ENCODE measurements around the gene MSMB.
"Not testable (repeated sequence)": the region's sequence is repeated elsewhere in the genome, so short reads cannot be mapped to it uniquely, and the experiment has no call there.

MSMB gene

DNA sequence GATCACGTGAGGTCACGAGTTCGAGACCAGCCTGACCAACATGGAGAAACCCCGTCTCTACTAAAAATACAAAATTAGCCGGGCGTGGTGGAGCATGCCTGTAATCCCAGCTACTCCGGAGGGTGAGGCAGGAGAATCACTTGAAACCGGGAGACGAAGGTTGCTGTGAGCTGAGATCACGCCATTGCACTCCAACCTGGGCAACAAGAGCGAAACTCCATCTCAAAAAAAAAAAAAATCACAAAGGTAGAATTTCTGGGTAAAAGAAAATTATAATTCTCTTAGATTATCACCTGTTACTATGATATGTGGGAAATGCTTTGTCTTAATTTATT, 3.4 kb upstream of the MSMB start:
- not testable (repeated sequence) for H3K27me3 ChIP-seq (ENCODE audit: low read depth, low read length); H3K9me3 ChIP-seq (ENCODE audit: control insufficient read depth in 1 of 2, low read length in 2 of 2); H3K27ac ChIP-seq (ENCODE audit: low read length); H3K36me3 ChIP-seq (ENCODE audit: control insufficient read depth in 1 of 2, insufficient read depth in 2 of 2, low read length in 2 of 2); H3K4me1 ChIP-seq (ENCODE audit: control insufficient read depth in 1 of 2, insufficient read depth in 2 of 2, low read length in 2 of 2); H3K4me3 ChIP-seq (ENCODE audit: low read depth in 1 of 2, low read length in 2 of 2)

DNA sequence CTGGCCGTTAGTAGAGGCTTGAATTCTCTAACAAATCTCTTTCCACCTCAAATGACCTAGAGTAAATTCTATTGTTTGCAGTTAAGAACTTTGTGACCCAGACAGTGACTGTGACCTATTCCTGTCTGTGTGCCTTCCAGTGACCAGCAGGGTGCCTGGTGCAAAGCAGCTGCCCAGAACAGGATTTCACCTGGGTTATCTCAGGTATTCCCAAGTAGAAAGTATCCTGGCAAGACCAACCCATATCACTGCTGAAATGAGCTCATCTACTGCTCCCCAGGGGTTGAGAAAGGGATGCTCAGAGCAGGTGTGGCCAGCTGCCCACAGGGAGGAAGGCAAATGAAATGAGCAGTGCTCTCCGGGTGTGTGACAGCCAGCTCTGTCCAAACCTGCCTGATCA, 2.1 kb upstream of the MSMB start:
- Histone ChIP-seq H3K9me3 (ENCODE audit: control insufficient read depth in 1 of 2, low read length in 2 of 2) (no peaks in the 10 kb centered on the region), H3K27me3 (ENCODE audit: low read depth, low read length) (no peaks in the 10 kb centered on the region), H3K4me1 (ENCODE audit: control insufficient read depth in 1 of 2, insufficient read depth in 2 of 2, low read length in 2 of 2) (no peaks in the 10 kb centered on the region), H3K36me3 (ENCODE audit: control insufficient read depth in 1 of 2, insufficient read depth in 2 of 2, low read length in 2 of 2) (no peaks in the 10 kb centered on the region), H3K27ac (ENCODE audit: low read length) (no peak overlapping the region), H3K4me3 (ENCODE audit: low read depth in 1 of 2, low read length in 2 of 2) (no peak overlapping the region)

DNA sequence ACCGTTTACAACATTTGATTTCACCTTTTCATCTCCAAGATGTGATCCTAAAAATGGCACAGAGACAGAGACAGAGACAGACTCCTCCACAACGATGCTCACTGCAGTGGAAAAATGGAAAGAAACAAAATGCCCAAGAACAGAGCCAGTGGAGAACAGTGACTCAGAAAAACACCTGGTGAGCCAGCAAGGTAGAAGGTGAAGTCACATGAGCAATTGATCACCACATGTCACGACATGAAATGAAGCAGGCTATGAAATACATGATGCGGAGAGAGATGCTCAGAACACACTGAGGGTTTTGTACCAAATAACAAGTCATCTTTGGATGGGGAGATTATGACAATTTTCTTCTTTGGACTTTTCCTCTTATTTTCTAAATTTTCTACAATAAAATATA, 3.5 kb downstream of the MSMB start:
- no peak overlapping the region for H3K4me3 ChIP-seq (ENCODE audit: low read depth in 1 of 2, low read length in 2 of 2)
- no peaks in the 10 kb centered on the region for H3K36me3 ChIP-seq (ENCODE audit: control insufficient read depth in 1 of 2, insufficient read depth in 2 of 2, low read length in 2 of 2)
- no peaks in the 10 kb centered on the region for H3K9me3 ChIP-seq (ENCODE audit: control insufficient read depth in 1 of 2, low read length in 2 of 2)
- H3K4me1 ChIP-seq (ENCODE audit: control insufficient read depth in 1 of 2, insufficient read depth in 2 of 2, low read length in 2 of 2) = no peaks in the 10 kb centered on the region
- no peak overlapping the region for H3K27ac ChIP-seq (ENCODE audit: low read length)
- no peaks in the 10 kb centered on the region for H3K27me3 ChIP-seq (ENCODE audit: low read depth, low read length)

DNA sequence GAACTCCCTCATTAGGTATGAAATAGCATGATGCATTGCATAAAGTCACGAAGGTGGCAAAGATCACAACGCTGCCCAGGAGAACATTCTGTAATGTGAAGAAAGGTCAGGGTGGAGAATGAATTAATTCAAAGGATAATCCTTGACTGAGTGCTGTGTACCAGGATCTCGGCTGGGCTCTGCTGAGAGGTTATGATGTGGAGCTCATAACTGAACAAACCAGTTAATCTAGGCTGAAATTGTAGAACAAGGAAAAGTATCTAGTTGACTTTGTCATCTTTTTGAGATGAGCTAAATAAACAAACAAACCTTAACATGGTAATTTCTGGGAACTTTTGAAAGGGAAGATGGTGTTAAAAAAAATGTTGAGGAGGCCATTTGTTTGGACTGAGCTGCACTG, 6.1 kb downstream of the MSMB start:
- no peaks in the 10 kb centered on the region for H3K9me3 ChIP-seq (ENCODE audit: control insufficient read depth in 1 of 2, low read length in 2 of 2)
- H3K27ac ChIP-seq (ENCODE audit: low read length) = no peak overlapping the region
- no peaks in the 10 kb centered on the region for H3K4me1 ChIP-seq (ENCODE audit: control insufficient read depth in 1 of 2, insufficient read depth in 2 of 2, low read length in 2 of 2)
- no peaks in the 10 kb centered on the region for H3K27me3 ChIP-seq (ENCODE audit: low read depth, low read length)
- H3K36me3 ChIP-seq (ENCODE audit: control insufficient read depth in 1 of 2, insufficient read depth in 2 of 2, low read length in 2 of 2) = no peaks in the 10 kb centered on the region
- no peak overlapping the region for H3K4me3 ChIP-seq (ENCODE audit: low read depth in 1 of 2, low read length in 2 of 2)

DNA sequence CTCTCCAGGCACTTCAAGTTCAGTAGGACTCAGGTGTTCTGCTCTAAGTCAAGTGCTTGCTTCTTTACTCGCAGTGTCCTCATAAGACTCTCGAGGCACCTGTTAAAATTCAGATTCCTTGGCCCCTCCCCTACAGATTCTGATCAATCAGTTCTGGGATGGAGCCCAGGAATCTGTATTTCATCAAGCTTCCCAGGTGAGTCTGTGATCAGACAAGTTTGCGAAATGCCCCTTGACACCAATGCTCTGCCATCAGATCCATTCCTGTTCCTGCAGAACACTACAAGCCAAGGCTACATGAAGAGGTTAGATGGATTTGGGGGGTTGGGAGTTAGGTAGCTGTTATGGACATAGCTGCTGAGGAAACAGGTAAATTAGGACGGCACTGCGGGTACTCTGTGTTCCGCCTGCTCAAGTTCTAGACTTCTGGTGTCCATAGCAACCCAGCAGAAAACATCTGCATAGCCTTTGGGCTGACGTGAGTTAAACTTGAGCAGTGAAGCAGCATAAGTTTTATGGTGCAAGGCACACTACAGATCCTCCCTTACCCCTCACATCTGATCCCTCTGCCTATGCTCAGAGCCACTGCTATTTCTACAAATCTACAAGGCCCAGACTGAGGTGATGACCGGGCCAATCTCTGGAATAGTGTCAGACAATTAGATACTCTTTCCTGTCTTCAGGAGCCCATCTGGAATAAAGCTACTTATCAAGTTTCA, 8.8 kb downstream of the MSMB start:
- Histone ChIP-seq H3K4me3 (ENCODE audit: low read depth in 1 of 2, low read length in 2 of 2) (no peak overlapping the region), H3K27ac (ENCODE audit: low read length) (no peak overlapping the region), H3K27me3 (ENCODE audit: low read depth, low read length) (no peaks in the 10 kb centered on the region), H3K4me1 (ENCODE audit: control insufficient read depth in 1 of 2, insufficient read depth in 2 of 2, low read length in 2 of 2) (no peaks in the 10 kb centered on the region), H3K9me3 (ENCODE audit: control insufficient read depth in 1 of 2, low read length in 2 of 2) (no peaks in the 10 kb centered on the region), H3K36me3 (ENCODE audit: control insufficient read depth in 1 of 2, insufficient read depth in 2 of 2, low read length in 2 of 2) (no peaks in the 10 kb centered on the region)

DNA sequence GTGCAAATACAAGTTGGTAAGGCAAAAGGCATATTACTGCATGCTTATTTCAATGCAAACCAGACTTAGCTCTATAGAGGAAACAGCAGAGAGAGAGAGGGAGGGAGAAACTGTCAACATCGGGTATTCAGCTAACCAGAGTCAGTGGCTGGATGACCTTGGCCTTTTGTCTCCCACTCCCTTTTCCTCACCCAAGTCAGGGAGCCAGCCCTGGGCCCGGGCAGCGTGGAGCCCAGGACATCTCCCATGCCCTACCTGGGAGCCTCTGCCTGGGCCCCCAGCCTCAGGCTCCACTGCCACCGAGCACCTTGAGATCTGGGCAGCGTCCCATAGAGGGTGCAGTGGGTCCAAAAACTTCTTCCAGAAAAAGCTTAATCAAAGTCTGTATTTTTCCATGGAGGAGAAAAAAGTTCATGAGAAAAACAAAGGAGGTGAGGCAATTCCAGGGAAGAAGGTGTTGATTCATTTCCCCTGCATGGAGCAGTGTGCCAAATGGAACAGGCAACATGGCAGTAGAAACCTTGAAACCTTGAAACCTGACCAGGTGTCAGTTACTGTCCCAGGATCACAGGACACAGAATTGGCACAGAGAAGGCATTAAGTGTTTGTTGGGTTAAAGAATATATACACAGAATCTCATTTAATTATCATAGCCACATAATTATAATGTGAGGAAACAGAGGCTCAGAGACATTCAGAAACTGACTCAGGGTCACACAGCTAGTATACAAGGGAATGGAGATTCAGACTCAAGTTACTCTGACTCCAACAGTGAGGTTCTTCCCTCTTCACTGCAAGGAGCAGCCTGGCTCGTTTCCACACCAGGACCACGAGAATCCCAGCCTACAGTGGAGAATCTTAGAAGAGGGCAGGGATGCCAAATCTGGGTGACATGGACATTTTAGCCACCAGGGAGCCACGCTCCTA, 9.9 kb downstream of the MSMB start:
- no peaks in the 10 kb centered on the region for H3K36me3 ChIP-seq (ENCODE audit: control insufficient read depth in 1 of 2, insufficient read depth in 2 of 2, low read length in 2 of 2)
- no peaks in the 10 kb centered on the region for H3K27me3 ChIP-seq (ENCODE audit: low read depth, low read length)
- no peaks in the 10 kb centered on the region for H3K4me1 ChIP-seq (ENCODE audit: control insufficient read depth in 1 of 2, insufficient read depth in 2 of 2, low read length in 2 of 2)
- H3K27ac ChIP-seq (ENCODE audit: low read length) = no peak overlapping the region
- no peak overlapping the region for H3K4me3 ChIP-seq (ENCODE audit: low read depth in 1 of 2, low read length in 2 of 2)
- no peaks in the 10 kb centered on the region for H3K9me3 ChIP-seq (ENCODE audit: control insufficient read depth in 1 of 2, low read length in 2 of 2)

DNA sequence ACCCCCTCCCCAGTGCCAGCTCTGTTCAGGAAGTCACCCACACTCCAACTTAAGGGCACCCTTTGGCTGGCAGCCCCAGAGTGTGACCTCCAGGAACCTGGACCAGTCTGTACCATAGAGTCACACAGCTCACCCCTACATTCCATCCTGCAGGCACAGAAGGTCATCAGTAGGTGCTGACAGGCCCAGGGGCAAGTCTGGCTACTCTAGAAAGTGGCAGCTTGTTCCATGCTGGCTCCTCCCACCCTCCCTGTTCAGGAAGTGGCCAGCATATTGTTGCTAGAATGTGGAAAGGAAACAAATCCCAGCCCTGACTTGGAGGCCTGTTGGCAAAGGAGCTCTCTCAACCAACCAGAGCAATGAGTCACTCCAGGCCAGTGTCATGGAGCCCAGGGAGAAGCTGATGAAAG, 12.5 kb downstream of the MSMB start:
- Histone ChIP-seq H3K4me1 (ENCODE audit: control insufficient read depth in 1 of 2, insufficient read depth in 2 of 2, low read length in 2 of 2) (peaks cover 10 to 11% of the 10 kb centered on the region in 2 donors), H3K27ac (ENCODE audit: low read length) (no peak overlapping the region), H3K4me3 (ENCODE audit: low read depth in 1 of 2, low read length in 2 of 2) (no peak overlapping the region), H3K9me3 (ENCODE audit: control insufficient read depth in 1 of 2, low read length in 2 of 2) (no peaks in the 10 kb centered on the region), H3K36me3 (ENCODE audit: control insufficient read depth in 1 of 2, insufficient read depth in 2 of 2, low read length in 2 of 2) (no peaks in the 10 kb centered on the region), H3K27me3 (ENCODE audit: low read depth, low read length) (no peaks in the 10 kb centered on the region)

DNA sequence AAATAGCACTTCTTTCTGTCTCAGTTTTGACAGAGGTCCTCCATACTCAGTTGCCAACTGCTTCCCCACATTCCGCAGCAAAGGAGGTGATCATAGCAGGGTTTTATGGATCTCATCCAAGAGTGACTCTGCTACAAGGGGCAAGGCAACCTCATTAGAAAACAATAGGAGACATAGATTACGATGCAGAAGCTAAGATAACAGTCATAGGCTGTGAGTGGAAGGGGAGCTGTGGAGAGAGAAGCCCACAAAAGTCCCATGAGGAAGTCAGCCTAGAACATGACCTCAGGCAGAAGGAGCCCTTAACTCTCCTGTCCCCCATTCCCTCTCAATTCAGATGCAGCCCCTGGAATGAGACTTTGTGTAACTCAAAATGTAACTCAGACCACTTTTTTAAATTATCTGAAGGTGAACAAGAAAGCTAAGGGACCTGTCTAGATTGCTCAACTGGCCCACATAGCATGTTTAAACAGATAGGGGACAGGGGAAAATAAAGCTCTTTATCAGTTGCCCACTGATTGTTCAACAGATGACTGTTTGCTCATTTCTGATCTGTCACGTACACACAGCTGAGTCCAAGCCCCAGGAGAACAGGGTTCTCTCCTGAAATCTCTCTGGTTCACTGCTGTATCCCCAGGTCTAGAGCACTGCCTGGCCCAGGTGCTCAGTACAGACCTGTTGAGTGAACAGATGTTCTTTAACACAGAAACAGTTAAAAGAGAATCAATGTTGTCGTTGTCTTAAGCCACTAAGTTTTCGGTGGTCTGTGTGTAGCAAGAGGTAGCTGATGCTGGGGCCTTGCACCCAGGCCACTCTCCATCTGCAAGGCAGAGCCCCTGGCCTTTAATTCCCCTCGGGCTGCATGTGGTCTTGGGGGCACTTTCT, 14.2 kb downstream of the MSMB start:
- Histone ChIP-seq H3K27me3 (ENCODE audit: low read depth, low read length) (no peaks in the 10 kb centered on the region), H3K4me3 (ENCODE audit: low read depth in 1 of 2, low read length in 2 of 2) (no peak overlapping the region), H3K27ac (ENCODE audit: low read length) (no peak overlapping the region), H3K4me1 (ENCODE audit: control insufficient read depth in 1 of 2, insufficient read depth in 2 of 2, low read length in 2 of 2) (peaks cover 18 to 27% of the 10 kb centered on the region in 2 donors), H3K36me3 (ENCODE audit: control insufficient read depth in 1 of 2, insufficient read depth in 2 of 2, low read length in 2 of 2) (no peaks in the 10 kb centered on the region), H3K9me3 (ENCODE audit: control insufficient read depth in 1 of 2, low read length in 2 of 2) (no peaks in the 10 kb centered on the region)

DNA sequence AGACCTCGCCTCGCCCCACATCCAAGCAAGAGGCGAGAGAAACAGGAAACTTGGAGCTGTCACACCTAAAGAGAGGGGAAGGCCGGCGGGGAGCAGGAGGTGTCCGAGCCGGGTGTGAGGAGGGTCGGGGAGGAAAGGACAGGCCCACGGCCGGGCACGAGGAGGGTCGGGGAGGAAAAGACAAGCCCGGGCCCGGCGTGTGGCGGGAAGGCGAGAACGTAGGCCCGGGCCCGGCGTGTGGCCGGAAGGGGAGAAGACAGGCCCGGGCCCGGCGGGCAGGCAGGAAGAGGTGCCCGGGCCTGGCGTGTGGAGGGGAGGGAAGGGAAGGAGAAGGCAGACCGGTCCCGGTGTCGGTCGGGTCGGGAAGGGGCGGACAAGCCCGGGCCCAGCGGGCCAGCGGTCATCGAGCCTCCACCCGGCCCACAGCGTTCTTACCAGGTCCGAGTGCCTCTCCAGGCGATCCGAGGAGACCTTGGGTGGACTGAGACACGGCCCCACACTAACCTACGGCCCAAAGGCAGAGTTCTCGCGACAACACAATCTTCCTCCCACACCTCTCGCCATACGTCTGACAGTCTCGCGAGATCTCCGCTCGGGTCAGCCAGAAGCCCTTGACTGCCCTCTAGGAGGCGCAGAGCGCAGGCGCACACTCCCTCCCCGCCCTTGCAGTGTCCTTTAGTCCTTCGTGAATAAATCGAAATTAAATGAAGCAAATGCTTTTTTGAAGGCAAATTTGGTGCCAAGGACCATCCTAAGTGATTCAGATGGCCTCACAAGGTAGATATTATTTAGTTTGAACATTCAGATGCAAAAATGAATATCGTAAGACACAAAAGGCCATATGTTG, 15.8 kb downstream of the MSMB start, which contains the start of gene NCOA4:
TSS of gene NCOA4 (minus strand) at position 533 of the 847 bp plus-strand sequence. CDS start 13,943 bp downstream, outside the sequence.
- H3K9me3 ChIP-seq (ENCODE audit: control insufficient read depth in 1 of 2, low read length in 2 of 2) = no peaks in the 10 kb centered on the region
- H3K4me1 ChIP-seq (ENCODE audit: control insufficient read depth in 1 of 2, insufficient read depth in 2 of 2, low read length in 2 of 2) = peaks cover 32 to 42% of the 10 kb centered on the region in 2 donors

DNA sequence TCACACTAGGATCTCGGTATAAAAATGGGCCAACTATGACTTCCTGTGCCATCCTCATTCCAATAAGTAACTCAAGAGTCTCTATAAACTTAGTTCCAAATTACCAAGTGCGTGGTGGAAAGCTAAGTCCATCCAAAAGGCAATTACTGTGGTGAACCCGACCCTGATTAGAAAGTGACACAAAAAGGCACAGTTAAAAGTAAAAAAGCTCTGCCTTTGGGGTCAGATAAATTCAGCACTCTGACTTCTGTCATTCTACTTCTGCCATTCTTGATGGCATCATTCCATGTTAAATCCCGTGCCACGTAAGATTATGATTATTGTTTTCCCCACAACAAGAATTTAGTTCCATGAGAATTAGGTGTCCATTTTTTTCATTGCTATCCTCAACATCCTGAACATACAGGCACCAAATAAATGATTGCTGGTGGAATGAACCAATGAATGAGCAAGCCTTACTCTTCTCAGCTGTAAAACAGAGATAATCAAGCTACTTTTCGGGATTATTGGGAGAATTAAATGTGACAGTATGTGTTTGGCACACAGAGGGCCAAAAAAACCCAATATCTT, 16.5 kb downstream of the MSMB start:
- Histone ChIP-seq H3K36me3 (ENCODE audit: control insufficient read depth in 1 of 2, insufficient read depth in 2 of 2, low read length in 2 of 2) (no peaks in the 10 kb centered on the region), H3K4me1 (ENCODE audit: control insufficient read depth in 1 of 2, insufficient read depth in 2 of 2, low read length in 2 of 2) (peaks cover 34 to 50% of the 10 kb centered on the region in 2 donors), H3K27ac (ENCODE audit: low read length) (peak overlapping the region; percentile 93), H3K9me3 (ENCODE audit: control insufficient read depth in 1 of 2, low read length in 2 of 2) (no peaks in the 10 kb centered on the region), H3K4me3 (ENCODE audit: low read depth in 1 of 2, low read length in 2 of 2) (peak overlapping the region; percentile 70 to 87), H3K27me3 (ENCODE audit: low read depth, low read length) (no peaks in the 10 kb centered on the region)

More for the DNA sequence above, 15.8 kb downstream of the MSMB start, which contains the start of gene NCOA4:
- H3K27me3 ChIP-seq (ENCODE audit: low read depth, low read length) = no peaks in the 10 kb centered on the region
- H3K36me3 ChIP-seq (ENCODE audit: control insufficient read depth in 1 of 2, insufficient read depth in 2 of 2, low read length in 2 of 2) = no peaks in the 10 kb centered on the region
- H3K4me3 ChIP-seq (ENCODE audit: low read depth in 1 of 2, low read length in 2 of 2) = peak within 1 kb of the TSS; percentile 70 to 87
- peak within 1 kb of the TSS; percentile 93 for H3K27ac ChIP-seq (ENCODE audit: low read length)
